ENCODE measurements around the gene CFAP157.
A peak's percentile ranks its signal among the peaks of the same experiment; 100 is the strongest.

CFAP157 gene

DNA sequence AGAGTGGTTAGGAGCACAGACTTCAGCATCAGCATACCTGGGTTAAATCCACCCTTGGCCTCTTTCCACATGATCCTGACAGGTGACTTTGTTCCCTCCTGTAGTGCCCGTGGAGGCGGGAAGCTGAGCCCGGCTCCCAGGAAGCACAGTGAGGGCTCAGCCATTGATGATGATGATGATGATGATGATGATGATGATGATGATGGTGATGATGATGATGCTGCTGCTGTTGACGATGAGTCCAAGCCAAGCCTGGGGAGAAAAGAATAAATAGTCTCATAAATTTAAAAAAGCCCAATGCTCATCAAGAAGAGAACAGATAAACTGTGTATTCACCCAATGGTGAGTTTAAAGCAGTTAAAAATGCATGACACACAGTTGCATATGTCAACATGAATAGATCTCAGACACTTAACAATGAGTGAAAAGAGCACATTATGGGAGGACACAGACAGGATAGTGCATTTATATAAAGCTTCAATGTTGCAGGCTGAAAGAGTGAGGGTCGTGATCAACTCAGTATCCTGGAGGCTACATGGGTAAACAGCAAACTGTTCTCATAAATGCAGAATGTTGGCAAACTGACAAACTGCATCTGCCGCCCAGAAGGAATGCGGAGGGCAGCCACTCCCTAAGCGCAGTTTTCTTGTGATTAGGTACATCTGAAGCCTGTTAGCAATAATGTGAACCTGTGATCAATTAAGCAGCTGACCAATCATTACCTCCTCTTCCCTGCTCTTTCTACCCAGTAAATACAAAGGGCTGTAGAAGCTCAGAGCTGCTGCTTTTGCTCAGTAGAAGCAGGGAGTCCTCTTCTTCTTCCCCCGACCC, 11.7 kb upstream of the CFAP157 start:
- no peak overlapping the region for H3K27ac ChIP-seq (ENCODE audit: low read length)
- H3K4me3 ChIP-seq (ENCODE audit: low read depth in 1 of 2, low read length in 2 of 2): no peak overlapping the region
- no peaks in the 10 kb centered on the region for H3K27me3 ChIP-seq (ENCODE audit: low read depth, low read length)
- H3K36me3 ChIP-seq (ENCODE audit: control insufficient read depth in 1 of 2, insufficient read depth in 2 of 2, low read length in 2 of 2): peaks cover 0 to 21% of the 10 kb centered on the region in 2 donors
- no peaks in the 10 kb centered on the region for H3K9me3 ChIP-seq (ENCODE audit: control insufficient read depth in 1 of 2, low read length in 2 of 2)
- no peaks in the 10 kb centered on the region for H3K4me1 ChIP-seq (ENCODE audit: control insufficient read depth in 1 of 2, insufficient read depth in 2 of 2, low read length in 2 of 2)

- Histone ChIP-seq H3K27ac (ENCODE audit: low read length) (no peak overlapping the region), H3K27me3 (ENCODE audit: low read depth, low read length) (no peaks in the 10 kb centered on the region), H3K36me3 (ENCODE audit: control insufficient read depth in 1 of 2, insufficient read depth in 2 of 2, low read length in 2 of 2) (peaks cover 0 to 3% of the 10 kb centered on the region in 2 donors), H3K4me1 (ENCODE audit: control insufficient read depth in 1 of 2, insufficient read depth in 2 of 2, low read length in 2 of 2) (no peaks in the 10 kb centered on the region), H3K4me3 (ENCODE audit: low read depth in 1 of 2, low read length in 2 of 2) (no peak overlapping the region), H3K9me3 (ENCODE audit: control insufficient read depth in 1 of 2, low read length in 2 of 2) (no peaks in the 10 kb centered on the region)
Measured at GRCh38 chr9:127697575-127697974, 9.2 kb upstream of the CFAP157 start.

- no peak overlapping the region for H3K4me3 ChIP-seq (ENCODE audit: low read depth in 1 of 2, low read length in 2 of 2)
- H3K27me3 ChIP-seq (ENCODE audit: low read depth, low read length): no peaks in the 10 kb centered on the region
- H3K9me3 ChIP-seq (ENCODE audit: control insufficient read depth in 1 of 2, low read length in 2 of 2): no peaks in the 10 kb centered on the region
- no peaks in the 10 kb centered on the region for H3K4me1 ChIP-seq (ENCODE audit: control insufficient read depth in 1 of 2, insufficient read depth in 2 of 2, low read length in 2 of 2)
- H3K36me3 ChIP-seq (ENCODE audit: control insufficient read depth in 1 of 2, insufficient read depth in 2 of 2, low read length in 2 of 2): no peaks in the 10 kb centered on the region
- no peak overlapping the region for H3K27ac ChIP-seq (ENCODE audit: low read length)
Measured at GRCh38 chr9:127698386-127698785, 8.4 kb upstream of the CFAP157 start.

DNA sequence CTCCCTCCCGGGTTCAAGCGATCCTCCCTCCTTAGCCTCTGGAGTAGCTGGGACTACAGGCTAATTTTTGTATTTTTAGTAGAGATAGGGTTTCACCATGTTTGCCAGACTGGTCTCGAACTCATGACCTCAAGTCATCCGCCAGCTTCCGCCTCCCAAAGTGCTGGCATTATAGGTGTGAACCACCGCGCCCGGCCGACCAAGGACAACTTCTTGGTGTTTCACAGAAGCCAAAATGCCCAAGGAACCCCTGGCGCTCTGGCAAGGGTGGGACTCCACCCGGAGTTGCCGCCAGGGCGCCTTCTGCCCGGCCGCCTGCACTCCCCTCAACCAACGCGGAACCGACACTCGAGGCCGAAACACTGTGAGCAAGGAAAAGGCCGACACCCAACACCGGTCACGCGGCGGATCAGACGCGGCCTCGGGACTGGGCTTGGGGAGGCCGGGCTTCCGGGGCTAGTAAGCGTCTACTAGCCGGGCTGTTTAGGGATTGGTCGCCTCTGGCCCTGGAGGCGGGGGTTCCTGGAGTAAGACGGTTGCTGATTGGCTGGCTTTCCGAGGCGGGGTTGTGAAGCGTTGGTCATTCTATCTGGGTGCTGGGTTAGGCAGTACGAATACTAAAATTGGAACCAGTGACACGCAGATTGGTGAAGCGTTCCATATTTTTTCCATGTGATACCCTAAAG, 7.7 kb upstream of the CFAP157 start:
- Histone ChIP-seq H3K4me3 (ENCODE audit: low read depth in 1 of 2, low read length in 2 of 2) (peak overlapping the region; percentile 36 to 49), H3K27me3 (ENCODE audit: low read depth, low read length) (no peaks in the 10 kb centered on the region), H3K9me3 (ENCODE audit: control insufficient read depth in 1 of 2, low read length in 2 of 2) (no peaks in the 10 kb centered on the region), H3K27ac (ENCODE audit: low read length) (peak overlapping the region; percentile 64), H3K4me1 (ENCODE audit: control insufficient read depth in 1 of 2, insufficient read depth in 2 of 2, low read length in 2 of 2) (no peaks in the 10 kb centered on the region), H3K36me3 (ENCODE audit: control insufficient read depth in 1 of 2, insufficient read depth in 2 of 2, low read length in 2 of 2) (no peaks in the 10 kb centered on the region)

DNA sequence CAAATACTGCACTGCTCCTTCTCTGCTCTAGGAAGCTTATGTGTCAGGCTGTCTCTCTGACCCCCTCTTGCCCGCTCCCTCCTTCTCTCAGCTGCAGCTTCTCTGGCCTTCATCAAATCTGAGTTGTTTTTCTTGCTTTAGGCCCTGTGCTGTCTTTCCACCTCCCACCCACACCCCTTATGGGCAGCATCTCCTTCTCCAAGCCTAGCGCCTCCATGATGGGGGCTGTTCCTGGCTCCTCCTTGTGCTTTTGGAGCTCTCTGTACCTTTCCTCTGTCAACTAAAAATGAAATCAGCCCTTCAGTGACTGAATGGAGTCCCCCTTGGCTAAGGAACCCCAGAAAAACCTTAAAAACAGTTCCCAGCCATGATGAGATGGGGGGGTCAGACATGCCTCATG, 6.6 kb upstream of the CFAP157 start:
- Histone ChIP-seq H3K27me3 (ENCODE audit: low read depth, low read length) (no peaks in the 10 kb centered on the region), H3K4me3 (ENCODE audit: low read depth in 1 of 2, low read length in 2 of 2) (no peak overlapping the region), H3K27ac (ENCODE audit: low read length) (no peak overlapping the region), H3K36me3 (ENCODE audit: control insufficient read depth in 1 of 2, insufficient read depth in 2 of 2, low read length in 2 of 2) (no peaks in the 10 kb centered on the region), H3K4me1 (ENCODE audit: control insufficient read depth in 1 of 2, insufficient read depth in 2 of 2, low read length in 2 of 2) (no peaks in the 10 kb centered on the region), H3K9me3 (ENCODE audit: control insufficient read depth in 1 of 2, low read length in 2 of 2) (no peaks in the 10 kb centered on the region)

- no peak overlapping the region for H3K4me3 ChIP-seq (ENCODE audit: low read depth in 1 of 2, low read length in 2 of 2)
- H3K27me3 ChIP-seq (ENCODE audit: low read depth, low read length): no peaks in the 10 kb centered on the region
- H3K27ac ChIP-seq (ENCODE audit: low read length): no peak overlapping the region
- no peaks in the 10 kb centered on the region for H3K9me3 ChIP-seq (ENCODE audit: control insufficient read depth in 1 of 2, low read length in 2 of 2)
- no peaks in the 10 kb centered on the region for H3K36me3 ChIP-seq (ENCODE audit: control insufficient read depth in 1 of 2, insufficient read depth in 2 of 2, low read length in 2 of 2)
- no peaks in the 10 kb centered on the region for H3K4me1 ChIP-seq (ENCODE audit: control insufficient read depth in 1 of 2, insufficient read depth in 2 of 2, low read length in 2 of 2)
Measured at GRCh38 chr9:127700594-127701255, 6.1 kb upstream of the CFAP157 start.

DNA sequence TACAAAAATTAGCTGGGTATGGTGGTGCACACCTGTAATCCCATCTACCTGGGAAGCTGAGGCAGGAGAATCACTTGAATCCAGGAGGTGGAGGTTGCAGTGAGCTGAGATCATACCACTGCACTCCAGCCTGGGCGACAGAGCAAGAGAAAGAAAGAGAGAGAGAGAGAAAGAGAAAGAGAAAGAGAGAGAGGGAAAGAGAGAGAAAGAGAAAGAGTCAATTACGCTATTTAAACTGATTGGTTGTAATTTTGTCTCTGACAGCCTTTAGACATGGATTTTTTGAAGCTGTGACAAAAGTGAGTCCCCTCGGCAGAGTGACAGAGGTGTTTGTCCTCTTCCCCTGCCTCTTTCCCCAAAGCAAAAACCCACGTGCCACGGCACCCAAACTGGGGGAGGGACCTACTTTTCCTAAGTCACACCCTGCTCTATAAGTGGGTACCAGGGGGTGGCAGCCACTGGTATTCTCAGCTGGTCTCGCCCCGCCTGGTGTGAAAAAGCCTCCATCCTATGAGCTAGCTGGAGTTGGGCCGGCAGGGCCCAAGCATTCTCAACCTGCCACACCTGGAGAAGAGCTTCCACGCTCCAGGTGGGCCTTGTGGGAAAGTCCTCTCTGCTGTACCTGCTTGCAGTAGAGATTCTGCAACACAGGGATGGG, 3.4 kb upstream of the CFAP157 start:
- H3K27ac ChIP-seq (ENCODE audit: low read length): no peak overlapping the region
- no peaks in the 10 kb centered on the region for H3K36me3 ChIP-seq (ENCODE audit: control insufficient read depth in 1 of 2, insufficient read depth in 2 of 2, low read length in 2 of 2)
- H3K9me3 ChIP-seq (ENCODE audit: control insufficient read depth in 1 of 2, low read length in 2 of 2): no peaks in the 10 kb centered on the region
- no peak overlapping the region for H3K4me3 ChIP-seq (ENCODE audit: low read depth in 1 of 2, low read length in 2 of 2)
- no peaks in the 10 kb centered on the region for H3K4me1 ChIP-seq (ENCODE audit: control insufficient read depth in 1 of 2, insufficient read depth in 2 of 2, low read length in 2 of 2)
- H3K27me3 ChIP-seq (ENCODE audit: low read depth, low read length): no peaks in the 10 kb centered on the region

GRCh38 chr9:127705577-127706379, 1.0 kb upstream of the CFAP157 start:
- H3K27ac ChIP-seq (ENCODE audit: low read length): no peak overlapping the region
- no peaks in the 10 kb centered on the region for H3K27me3 ChIP-seq (ENCODE audit: low read depth, low read length)
- H3K9me3 ChIP-seq (ENCODE audit: control insufficient read depth in 1 of 2, low read length in 2 of 2): no peaks in the 10 kb centered on the region
- H3K36me3 ChIP-seq (ENCODE audit: control insufficient read depth in 1 of 2, insufficient read depth in 2 of 2, low read length in 2 of 2): no peaks in the 10 kb centered on the region
- H3K4me3 ChIP-seq (ENCODE audit: low read depth in 1 of 2, low read length in 2 of 2): no peak overlapping the region
- H3K4me1 ChIP-seq (ENCODE audit: control insufficient read depth in 1 of 2, insufficient read depth in 2 of 2, low read length in 2 of 2): no peaks in the 10 kb centered on the region

- Histone ChIP-seq H3K36me3 (ENCODE audit: control insufficient read depth in 1 of 2, insufficient read depth in 2 of 2, low read length in 2 of 2) (peaks cover 0 to 6% of the 10 kb centered on the region in 2 donors), H3K4me1 (ENCODE audit: control insufficient read depth in 1 of 2, insufficient read depth in 2 of 2, low read length in 2 of 2) (no peaks in the 10 kb centered on the region), H3K27ac (ENCODE audit: low read length) (no peak overlapping the region), H3K27me3 (ENCODE audit: low read depth, low read length) (no peaks in the 10 kb centered on the region), H3K4me3 (ENCODE audit: low read depth in 1 of 2, low read length in 2 of 2) (no peak overlapping the region), H3K9me3 (ENCODE audit: control insufficient read depth in 1 of 2, low read length in 2 of 2) (no peaks in the 10 kb centered on the region)
Measured at GRCh38 chr9:127707766-127708165, 978 bp downstream of the CFAP157 start.

DNA sequence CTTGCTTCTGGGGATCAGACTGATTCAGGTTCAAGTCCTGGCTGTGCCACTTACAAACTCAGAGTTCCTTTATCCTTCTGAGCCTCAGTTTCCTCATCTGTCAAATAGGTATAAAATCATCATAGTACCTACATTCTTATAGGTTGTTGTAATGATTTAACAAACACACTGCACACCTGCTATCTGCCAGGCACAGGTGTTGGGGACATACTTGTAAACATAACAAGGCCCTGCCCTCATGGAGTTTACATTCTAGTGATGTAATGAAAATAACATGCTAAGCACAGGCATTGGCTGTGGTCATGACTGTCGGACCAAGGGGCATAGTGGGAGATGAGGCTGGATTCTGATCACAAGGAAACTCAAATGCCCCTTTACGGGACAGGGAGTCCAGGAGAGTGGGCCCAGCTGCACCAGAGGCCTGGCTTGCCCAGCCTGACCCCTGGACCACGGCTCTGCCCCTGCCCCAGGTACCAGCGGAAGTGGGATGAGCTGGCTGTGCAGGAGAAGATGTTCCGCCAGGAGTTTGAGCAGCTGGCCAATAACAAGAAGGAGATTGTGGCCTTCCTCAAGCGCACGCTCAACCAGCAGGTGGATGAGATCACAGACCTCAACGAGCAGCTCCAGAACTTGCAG, 2.3 kb downstream of the CFAP157 start:
- peaks cover 0 to 6% of the 10 kb centered on the region in 2 donors for H3K36me3 ChIP-seq (ENCODE audit: control insufficient read depth in 1 of 2, insufficient read depth in 2 of 2, low read length in 2 of 2)
- H3K27me3 ChIP-seq (ENCODE audit: low read depth, low read length): no peaks in the 10 kb centered on the region

More for the DNA sequence above, 2.3 kb downstream of the CFAP157 start:
- no peaks in the 10 kb centered on the region for H3K9me3 ChIP-seq (ENCODE audit: control insufficient read depth in 1 of 2, low read length in 2 of 2)
- H3K4me3 ChIP-seq (ENCODE audit: low read depth in 1 of 2, low read length in 2 of 2): no peak overlapping the region
- peaks cover 0 to 4% of the 10 kb centered on the region in 2 donors for H3K4me1 ChIP-seq (ENCODE audit: control insufficient read depth in 1 of 2, insufficient read depth in 2 of 2, low read length in 2 of 2)
- H3K27ac ChIP-seq (ENCODE audit: low read length): no peak overlapping the region

Data from muscle layer of duodenum (tissue), 2 donors.